ENCODE results near the gene CASP8.

CASP8 gene

DNA sequence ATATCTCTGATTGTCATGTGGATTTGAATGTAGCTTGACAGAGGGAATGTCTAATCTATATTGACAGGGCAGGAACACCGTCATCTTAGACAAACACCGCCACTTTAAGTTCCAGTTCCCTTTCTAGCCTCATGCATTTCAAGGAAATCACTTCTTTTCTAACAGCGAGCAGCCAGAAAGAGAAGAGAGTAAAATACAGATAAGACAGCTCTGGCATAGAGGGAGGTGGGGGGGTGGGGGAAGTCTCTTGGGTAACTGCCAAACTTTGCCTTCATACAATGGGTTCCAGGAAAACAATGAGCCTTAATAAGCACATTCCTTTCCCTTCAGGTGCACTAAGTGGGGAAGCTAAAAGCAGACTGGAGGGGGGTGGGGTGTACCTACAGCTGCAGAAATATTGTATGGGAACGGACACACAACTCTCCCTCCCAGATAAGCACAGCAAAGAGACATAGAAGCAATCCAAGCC lies 40.2 kb upstream of the CASP8 start:
- TF ChIP-seq, protein P1, sequence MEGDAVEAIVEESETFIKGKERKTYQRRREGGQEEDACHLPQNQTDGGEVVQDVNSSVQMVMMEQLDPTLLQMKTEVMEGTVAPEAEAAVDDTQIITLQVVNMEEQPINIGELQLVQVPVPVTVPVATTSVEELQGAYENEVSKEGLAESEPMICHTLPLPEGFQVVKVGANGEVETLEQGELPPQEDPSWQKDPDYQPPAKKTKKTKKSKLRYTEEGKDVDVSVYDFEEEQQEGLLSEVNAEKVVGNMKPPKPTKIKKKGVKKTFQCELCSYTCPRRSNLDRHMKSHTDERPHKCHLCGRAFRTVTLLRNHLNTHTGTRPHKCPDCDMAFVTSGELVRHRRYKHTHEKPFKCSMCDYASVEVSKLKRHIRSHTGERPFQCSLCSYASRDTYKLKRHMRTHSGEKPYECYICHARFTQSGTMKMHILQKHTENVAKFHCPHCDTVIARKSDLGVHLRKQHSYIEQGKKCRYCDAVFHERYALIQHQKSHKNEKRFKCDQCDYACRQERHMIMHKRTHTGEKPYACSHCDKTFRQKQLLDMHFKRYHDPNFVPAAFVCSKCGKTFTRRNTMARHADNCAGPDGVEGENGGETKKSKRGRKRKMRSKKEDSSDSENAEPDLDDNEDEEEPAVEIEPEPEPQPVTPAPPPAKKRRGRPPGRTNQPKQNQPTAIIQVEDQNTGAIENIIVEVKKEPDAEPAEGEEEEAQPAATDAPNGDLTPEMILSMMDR (IDR thresholded peaks at IDR 0.05; ENCODE audit: low read depth, low read length, missing control alignments), result no peak
- no peak overlapping the region for H3K4me3 ChIP-seq (ENCODE audit: low read depth, low read length)
- DNase-seq, result no peak
- H3K36me3 ChIP-seq (replicated peaks), result no peaks in the 10 kb centered on the region
- H3K27me3 ChIP-seq (replicated peaks), result no peaks in the 10 kb centered on the region
- in situ Hi-C loops (cut with HindIII; ENCODE audit: low pct_ligation_motif_present, low sequenced_read_pairs), result no loop called here
- no peak overlapping the region for H3K27ac ChIP-seq

DNA sequence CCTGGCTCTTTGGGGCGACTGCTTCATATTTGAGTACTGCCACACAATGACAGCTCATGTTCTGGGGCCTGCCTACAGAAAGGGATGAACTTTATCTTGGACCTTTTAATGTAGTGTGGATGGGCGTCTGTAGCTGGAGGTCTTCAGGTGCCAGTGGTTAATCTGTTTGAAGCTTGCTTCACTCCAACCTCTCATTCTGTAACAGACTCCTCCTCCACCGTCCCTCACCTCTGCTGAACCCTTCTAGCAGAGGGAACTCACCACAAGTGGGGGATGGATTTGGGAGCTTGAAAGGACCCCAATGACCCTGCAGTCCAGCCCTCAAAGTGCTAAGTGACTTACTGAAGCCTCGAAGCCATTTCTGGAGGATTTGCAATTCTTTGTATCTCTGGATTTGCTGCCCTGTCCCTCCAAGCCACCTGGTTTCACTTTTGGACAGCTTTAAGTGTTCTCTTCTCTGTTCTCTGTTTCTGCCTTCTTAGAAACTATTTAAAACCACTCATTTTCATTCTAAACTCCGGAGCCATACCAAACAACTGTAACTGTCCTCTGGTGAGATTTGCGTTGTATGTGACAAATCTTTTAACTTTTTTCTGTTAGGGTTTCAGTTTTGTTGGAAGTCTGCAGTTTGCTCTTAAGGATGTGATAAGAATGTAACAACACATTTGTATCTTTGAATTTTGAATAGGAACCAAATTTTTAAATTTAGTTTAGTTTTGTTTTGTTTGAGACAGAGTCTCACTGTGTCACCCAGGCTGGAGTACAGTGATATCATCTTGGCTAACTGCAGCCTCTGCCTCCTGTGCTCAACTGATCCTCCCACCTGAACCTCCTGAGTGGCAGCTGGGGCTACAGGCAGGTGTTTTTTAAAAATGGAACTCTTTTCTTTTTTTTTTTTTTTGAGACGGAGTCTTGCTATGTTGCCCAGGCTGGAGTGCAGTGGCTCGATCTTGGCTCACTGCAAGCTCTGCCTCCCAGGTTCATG lies 37.0 kb upstream of the CASP8 start:
- Histone ChIP-seq H3K4me3 (ENCODE audit: low read depth, low read length) (no peak overlapping the region), H3K27me3 (replicated peaks) (no peaks in the 10 kb centered on the region), H3K36me3 (replicated peaks) (no peaks in the 10 kb centered on the region), H3K27ac (no peak overlapping the region)
- in situ Hi-C loops (cut with HindIII; ENCODE audit: low pct_ligation_motif_present, low sequenced_read_pairs), result no loop called here
- no peak for DNase-seq
- TF ChIP-seq, protein P1 (IDR thresholded peaks at IDR 0.05; ENCODE audit: low read depth, low read length, missing control alignments), result no peak

DNA sequence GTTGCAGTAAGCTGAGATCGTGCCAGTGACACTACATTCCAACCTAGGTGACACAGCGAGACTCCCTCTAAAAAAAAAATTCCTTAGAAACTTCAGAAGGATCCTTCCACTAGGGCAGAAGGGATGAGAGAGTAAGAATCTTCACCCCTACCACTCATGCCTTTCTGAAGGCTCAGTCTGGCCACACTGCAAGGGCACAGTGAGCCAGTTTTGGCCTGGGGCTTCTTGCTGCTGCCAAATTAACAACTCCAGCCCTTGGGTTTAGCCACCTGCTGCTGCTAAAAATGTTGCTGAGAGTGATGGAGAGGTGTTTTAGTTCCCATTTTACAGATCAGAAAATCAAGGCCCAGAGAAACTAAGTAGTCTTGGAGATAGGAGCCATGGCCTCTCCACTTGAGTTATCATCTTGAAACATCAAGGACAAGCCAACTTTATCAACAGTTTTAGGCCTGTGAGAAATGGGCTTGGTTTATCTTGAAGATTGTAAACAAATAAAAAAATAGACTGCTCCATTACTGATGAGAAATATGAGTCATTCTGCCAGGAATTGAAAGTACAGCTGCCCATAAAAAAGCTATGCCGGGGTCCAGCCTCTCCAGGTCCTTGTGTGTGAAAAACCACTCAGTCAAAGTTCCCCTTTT lies 31.9 kb upstream of the CASP8 start:
- Histone ChIP-seq H3K4me3 (ENCODE audit: low read depth, low read length) (no peak overlapping the region), H3K27ac (no peak overlapping the region), H3K27me3 (replicated peaks) (no peaks in the 10 kb centered on the region), H3K36me3 (replicated peaks) (no peaks in the 10 kb centered on the region)
- no peak for DNase-seq
- TF ChIP-seq, protein P1 (IDR thresholded peaks at IDR 0.05; ENCODE audit: low read depth, low read length, missing control alignments), result no peak
- in situ Hi-C loops (cut with HindIII; ENCODE audit: low pct_ligation_motif_present, low sequenced_read_pairs), result no loop called here

DNA sequence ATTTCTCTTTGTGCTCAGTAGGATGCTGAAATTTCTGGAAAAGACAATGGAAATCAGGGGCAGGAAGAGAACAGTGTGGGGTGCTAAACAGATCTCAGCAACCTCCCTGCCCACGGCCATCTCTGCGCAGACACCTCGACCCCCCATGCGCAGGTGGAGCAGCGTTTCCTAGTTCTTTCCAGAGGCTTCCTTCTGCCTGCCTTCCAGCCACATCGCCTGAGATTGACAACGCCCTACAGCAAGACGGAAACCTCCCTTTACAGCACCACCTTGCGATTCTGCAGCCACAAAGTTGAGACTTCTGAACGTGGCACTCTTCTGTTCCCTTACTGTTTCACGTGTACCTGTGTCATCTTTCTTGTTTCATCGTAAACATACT lies 31.4 kb upstream of the CASP8 start:
- H3K27ac ChIP-seq, result no peak overlapping the region
- no peak overlapping the region for H3K4me3 ChIP-seq (ENCODE audit: low read depth, low read length)
- H3K27me3 ChIP-seq (replicated peaks), result no peaks in the 10 kb centered on the region
- in situ Hi-C loops (cut with HindIII; ENCODE audit: low pct_ligation_motif_present, low sequenced_read_pairs), result no loop called here
- TF ChIP-seq, protein P1 (IDR thresholded peaks at IDR 0.05; ENCODE audit: low read depth, low read length, missing control alignments), result no peak
- no peak for DNase-seq
- no peaks in the 10 kb centered on the region for H3K36me3 ChIP-seq (replicated peaks)

DNA sequence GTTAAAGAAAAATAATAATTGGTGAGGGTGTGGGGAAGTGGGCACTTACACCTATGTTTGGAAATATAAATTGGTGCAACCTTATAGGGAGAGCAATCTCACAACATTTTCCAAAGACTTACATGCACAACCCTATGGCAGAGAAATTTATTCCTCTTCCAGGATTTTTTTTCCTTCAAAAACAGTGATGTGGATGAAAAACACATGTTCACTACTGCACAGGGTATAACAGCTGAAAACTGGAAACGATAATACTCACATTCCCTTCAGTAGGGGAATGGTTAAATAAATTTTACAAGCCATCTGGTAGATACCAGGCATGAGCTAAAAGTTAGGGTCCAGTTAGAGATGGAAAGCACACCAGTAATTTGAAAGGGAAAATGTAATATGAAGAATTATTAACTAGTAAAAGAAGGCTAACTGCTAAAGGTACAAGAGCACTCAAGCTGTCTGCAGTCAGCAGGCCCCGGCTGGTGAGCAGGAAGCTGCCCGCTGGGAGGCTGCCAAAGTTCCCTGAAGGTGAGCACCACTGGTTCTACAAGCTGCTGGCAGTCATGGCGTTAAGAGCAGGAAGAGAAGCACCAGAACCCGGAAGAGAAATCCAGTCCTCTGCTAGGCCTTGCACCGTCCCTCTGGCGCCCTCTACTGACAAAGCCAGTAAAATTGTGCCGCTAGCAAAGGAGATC lies 28.4 kb upstream of the CASP8 start:
- no peak overlapping the region for H3K4me3 ChIP-seq (ENCODE audit: low read depth, low read length)
- no peaks in the 10 kb centered on the region for H3K36me3 ChIP-seq (replicated peaks)
- in situ Hi-C loops (cut with HindIII; ENCODE audit: low pct_ligation_motif_present, low sequenced_read_pairs), result no loop called here
- DNase-seq, result peak; percentile 92
- TF ChIP-seq, protein P1 (IDR thresholded peaks at IDR 0.05; ENCODE audit: low read depth, low read length, missing control alignments), result peak; percentile 95
- H3K27ac ChIP-seq, result no peak overlapping the region
- H3K27me3 ChIP-seq (replicated peaks), result no peaks in the 10 kb centered on the region

All from brain microvascular endothelial cell (primary cell).